Muscle layer of duodenum (tissue), 2 donors: ENCODE results near the gene XPNPEP2.

ENCODE experiments used
- H3K27ac ChIP-seq: one replicate; pipeline ENCODE4 v1.7.0; 2013; ENCODE audit warnings: mild to moderate bottlenecking, low read length
- H3K27me3 ChIP-seq: one replicate; pipeline ENCODE4 v1.7.0; 2013; ENCODE audit warnings: low read depth, mild to moderate bottlenecking, control low read depth, low read length
- H3K36me3 ChIP-seq, 2 donors: one replicate each; pipeline ENCODE4 v1.7.0; 2013; ENCODE audit warnings: low read length in 2 of 2, control low read depth in 1 of 2, mild to moderate bottlenecking in 1 of 2; ENCODE audit not compliant: insufficient read depth in 2 of 2, control insufficient read depth in 1 of 2
- H3K4me1 ChIP-seq, 2 donors: one replicate each; pipeline ENCODE4 v1.7.0; 2013; ENCODE audit warnings: low read length in 2 of 2, mild to moderate bottlenecking in 2 of 2, control low read depth in 1 of 2, moderate library complexity in 1 of 2; ENCODE audit not compliant: insufficient read depth in 2 of 2, control insufficient read depth in 1 of 2
- H3K4me3 ChIP-seq, 2 donors: one replicate each; pipeline ENCODE4 v1.7.0; 2013; ENCODE audit warnings: low read length in 2 of 2, low read depth in 1 of 2, mild to moderate bottlenecking in 1 of 2
- H3K9me3 ChIP-seq, 2 donors: one replicate each; pipeline ENCODE4 v1.7.0; 2013; ENCODE audit warnings: low read length in 2 of 2, control low read depth in 1 of 2, mild to moderate bottlenecking in 1 of 2; ENCODE audit not compliant: control insufficient read depth in 1 of 2
- donor health status: healthy.

The XPNPEP2 gene

DNA sequence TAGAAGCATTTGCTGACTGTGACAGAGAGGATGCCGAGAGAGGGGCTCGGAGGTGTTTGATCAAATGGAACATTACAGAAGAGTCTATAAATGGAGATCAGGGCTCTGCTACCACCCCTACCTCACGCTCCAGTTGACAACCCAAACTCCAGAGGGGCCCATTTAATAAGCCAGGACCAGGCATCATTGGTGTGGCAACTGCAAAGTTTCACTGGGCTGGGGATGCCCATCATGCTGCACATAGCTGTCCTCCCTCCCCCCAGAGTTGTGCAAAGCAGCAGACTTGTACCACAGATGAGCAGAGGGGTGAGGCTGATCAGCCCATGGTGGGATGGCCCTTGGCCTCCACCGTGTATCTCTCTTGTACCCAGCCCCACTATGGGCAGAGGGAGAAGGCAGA, 38.2 kb upstream of the XPNPEP2 start:
- Histone ChIP-seq H3K9me3 (no peaks in the 10 kb centered on the region), H3K27ac (no peak overlapping the region), H3K4me3 (no peak overlapping the region)

DNA sequence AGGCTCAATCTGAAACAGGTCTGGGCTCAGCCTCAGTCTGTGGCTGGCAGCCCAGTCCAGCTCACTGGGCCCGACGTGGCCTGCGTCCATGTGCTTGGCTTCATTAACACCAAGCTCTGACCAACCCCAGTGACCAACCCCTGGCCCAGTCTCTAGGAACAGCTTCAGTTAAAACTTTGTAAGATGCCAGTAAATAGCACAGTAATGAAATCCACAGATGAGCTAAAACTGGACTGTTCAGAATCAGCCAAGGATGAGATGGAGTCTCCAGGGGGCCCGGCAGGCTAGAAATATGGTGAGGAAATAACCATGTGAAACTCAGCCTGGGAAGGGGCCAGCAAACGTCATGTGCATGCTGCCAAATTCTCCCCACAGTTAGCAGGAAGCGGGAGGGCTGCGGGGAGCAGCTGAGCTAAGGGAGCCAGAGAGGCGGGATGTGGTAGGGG, 37.1 kb upstream of the XPNPEP2 start:
- no peaks in the 10 kb centered on the region for H3K9me3 ChIP-seq
- no peaks in the 10 kb centered on the region for H3K36me3 ChIP-seq
- H3K27ac ChIP-seq: no peak overlapping the region
- H3K4me3 ChIP-seq: no peak overlapping the region
- H3K4me1 ChIP-seq: no peaks in the 10 kb centered on the region
- H3K27me3 ChIP-seq: no peaks in the 10 kb centered on the region

More for the DNA sequence above, 38.2 kb upstream of the XPNPEP2 start:
- Histone ChIP-seq H3K4me1 (no peaks in the 10 kb centered on the region), H3K27me3 (no peaks in the 10 kb centered on the region), H3K36me3 (no peaks in the 10 kb centered on the region)

DNA sequence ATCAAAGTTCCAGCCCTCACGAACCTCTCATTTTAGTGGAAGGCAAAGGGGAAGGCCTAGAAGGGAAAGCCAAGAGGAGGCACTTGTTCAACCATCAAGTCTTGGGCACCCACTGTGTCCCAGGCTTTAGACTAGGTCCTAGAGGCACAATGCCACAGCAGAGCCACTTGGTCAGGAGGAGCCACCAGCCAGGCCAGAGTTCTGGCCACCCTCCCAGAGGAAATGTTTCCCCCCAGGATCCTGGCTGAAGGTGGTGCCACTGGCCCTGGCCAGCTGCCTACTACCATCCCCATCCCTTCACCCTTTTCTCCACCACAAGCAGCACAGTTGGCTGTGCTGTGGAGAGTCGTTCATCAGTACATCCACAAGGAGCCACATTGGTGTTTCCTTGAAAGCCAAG, 34.3 kb upstream of the XPNPEP2 start:
- Histone ChIP-seq H3K36me3 (no peaks in the 10 kb centered on the region), H3K27ac (no peak overlapping the region), H3K27me3 (no peaks in the 10 kb centered on the region), H3K4me1 (no peaks in the 10 kb centered on the region), H3K9me3 (no peaks in the 10 kb centered on the region), H3K4me3 (no peak overlapping the region)

DNA sequence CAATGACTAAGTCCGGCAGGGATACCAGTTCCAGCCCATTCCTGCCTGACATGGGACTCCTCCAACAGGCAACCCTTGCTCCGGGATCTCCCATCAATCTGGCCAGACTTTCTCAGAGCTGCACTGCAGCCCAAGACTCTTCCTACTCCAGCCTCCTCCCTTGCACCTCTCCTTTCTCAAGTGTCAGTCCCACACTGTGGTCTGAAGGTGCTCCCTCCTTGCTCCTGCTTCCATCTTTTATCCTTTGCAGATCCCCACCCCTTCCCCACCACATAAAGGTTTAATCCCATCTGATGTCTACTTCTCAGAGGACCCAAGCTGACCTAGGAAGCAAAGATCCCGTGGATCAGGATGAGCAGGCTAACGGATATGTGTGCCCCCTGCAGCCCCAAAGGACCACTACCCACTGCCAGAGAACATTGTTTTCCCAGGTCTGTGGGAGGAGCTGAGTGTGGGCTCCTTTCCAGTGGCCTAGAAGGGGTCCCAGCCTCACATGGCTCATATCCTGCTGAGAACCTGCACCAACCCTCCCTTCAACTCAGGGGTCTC, 33.3 kb upstream of the XPNPEP2 start:
- Histone ChIP-seq H3K4me1 (no peaks in the 10 kb centered on the region), H3K4me3 (no peak overlapping the region), H3K9me3 (no peaks in the 10 kb centered on the region), H3K27me3 (no peaks in the 10 kb centered on the region), H3K36me3 (no peaks in the 10 kb centered on the region), H3K27ac (no peak overlapping the region)

DNA sequence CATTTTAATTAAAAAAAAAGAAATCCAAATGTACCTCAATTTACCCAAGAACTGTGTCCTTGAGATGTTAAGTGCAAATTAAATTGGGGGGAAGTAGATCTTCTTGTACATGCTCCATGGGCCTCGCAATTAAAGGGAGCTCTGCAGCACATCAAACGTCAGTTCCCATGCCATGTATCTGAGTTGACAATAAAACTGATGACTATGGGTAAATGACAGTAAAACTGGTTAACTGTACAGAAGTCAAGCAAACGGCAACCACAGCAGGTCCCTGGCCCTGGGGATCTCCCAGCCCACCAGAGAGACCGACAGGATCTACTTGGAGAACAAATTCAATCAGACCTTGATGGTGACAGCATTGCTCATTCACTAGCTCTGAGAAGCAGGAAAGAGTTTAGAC, 32.8 kb upstream of the XPNPEP2 start:
- H3K4me1 ChIP-seq: no peaks in the 10 kb centered on the region

DNA sequence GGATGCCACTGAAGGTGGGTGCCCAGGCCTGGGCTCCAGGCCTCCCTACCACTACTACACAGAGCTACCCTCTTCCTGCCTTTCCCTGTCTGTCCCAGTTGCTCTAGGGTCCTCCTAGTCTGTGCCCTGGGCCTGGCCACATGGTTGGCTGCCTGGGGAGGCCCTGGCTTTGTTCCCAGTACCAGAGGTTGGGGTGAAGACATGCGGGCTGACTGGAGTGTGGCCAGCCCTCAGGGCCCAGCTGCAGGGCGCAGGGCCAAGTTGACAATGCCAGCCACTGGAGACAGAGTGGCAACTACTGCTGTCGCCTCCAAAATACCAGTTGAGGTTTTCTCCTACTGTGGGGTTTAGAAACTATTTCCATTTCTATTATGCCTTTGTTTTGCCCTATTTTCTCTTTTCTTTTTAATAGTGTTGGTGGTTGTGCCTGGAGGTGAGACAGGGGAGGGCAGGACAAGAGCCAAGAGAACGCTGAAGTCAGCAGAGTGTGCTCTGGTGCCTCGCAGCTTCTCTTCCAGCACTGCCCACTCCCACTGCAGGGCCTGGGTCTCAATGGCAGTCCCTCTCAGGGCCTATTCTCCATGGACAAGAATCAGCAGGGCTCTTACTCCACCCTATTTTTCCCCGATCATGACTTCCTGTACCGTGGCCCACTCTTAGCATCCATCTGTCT, 32.2 kb upstream of the XPNPEP2 start:
- no peaks in the 10 kb centered on the region for H3K9me3 ChIP-seq
- no peaks in the 10 kb centered on the region for H3K36me3 ChIP-seq
- no peaks in the 10 kb centered on the region for H3K27me3 ChIP-seq
- no peak overlapping the region for H3K27ac ChIP-seq
- H3K4me1 ChIP-seq: no peaks in the 10 kb centered on the region
- H3K4me3 ChIP-seq: no peak overlapping the region

More for the DNA sequence above, 32.8 kb upstream of the XPNPEP2 start:
- Histone ChIP-seq H3K9me3 (no peaks in the 10 kb centered on the region), H3K36me3 (no peaks in the 10 kb centered on the region), H3K27ac (no peak overlapping the region), H3K27me3 (no peaks in the 10 kb centered on the region), H3K4me3 (no peak overlapping the region)

DNA sequence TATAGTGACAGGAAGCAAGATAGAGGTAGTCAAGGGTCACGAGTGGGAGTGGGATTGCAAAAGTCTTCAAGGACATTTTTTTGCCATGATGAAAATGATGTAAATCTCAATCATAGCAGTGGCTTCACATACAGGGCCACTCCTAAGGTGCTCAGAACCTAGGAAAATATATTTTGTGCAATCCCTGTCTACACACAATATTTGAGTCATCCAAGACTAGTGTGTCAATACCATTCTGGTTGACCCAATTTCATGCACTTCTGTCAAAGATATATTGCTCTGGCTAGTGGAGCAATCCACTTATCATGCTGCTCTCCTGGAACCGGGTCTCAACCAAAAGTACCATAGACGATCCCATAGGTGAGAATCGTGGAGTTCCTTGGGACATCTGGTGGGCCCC, 24.2 kb upstream of the XPNPEP2 start:
- Histone ChIP-seq H3K27me3 (no peaks in the 10 kb centered on the region), H3K4me1 (no peaks in the 10 kb centered on the region), H3K4me3 (no peak overlapping the region), H3K9me3 (no peaks in the 10 kb centered on the region), H3K27ac (no peak overlapping the region), H3K36me3 (no peaks in the 10 kb centered on the region)

DNA sequence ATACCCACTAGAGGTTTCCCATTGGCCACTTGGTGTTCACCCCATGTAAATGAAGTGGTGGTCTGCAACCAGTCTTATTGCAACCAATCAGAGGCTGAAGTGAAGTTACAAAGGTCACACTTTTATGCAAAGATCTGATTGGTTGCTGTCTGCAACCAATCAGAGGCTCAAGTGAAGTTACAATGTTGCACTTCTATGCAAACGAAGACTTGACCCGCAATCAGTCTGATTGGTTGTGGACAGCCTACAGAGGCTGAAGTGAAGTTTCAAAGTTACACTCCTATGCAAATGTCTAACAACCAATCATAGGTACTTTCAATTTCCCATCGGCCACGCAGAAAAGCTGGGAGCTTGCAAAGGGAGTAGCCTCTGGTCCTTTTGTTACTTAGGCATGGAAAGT, 22.3 kb upstream of the XPNPEP2 start:
- Histone ChIP-seq H3K4me1 (no peaks in the 10 kb centered on the region), H3K4me3 (no peak overlapping the region), H3K27ac (no peak overlapping the region), H3K9me3 (no peaks in the 10 kb centered on the region), H3K27me3 (no peaks in the 10 kb centered on the region), H3K36me3 (no peaks in the 10 kb centered on the region)

DNA sequence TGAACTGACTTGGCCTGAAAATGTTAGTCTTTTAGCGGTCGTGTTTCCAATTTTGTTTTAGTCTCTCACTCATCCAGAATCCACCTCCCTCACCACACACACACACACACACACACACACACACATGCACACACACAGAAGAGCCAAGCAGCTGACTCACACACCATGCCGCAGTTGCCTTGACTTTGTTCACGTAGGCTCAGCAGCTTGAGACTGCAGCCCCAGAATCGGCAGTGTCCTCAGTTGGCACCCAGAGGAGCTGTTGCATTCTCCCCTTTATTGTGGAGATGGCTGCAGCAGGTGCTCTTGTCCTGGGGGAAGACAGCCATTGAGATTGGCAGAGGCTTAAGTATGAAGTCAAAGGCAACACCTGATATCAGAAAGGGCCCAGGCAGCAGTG, 20.9 kb upstream of the XPNPEP2 start:
- H3K27ac ChIP-seq: no peak overlapping the region
- H3K4me3 ChIP-seq: no peak overlapping the region
- no peaks in the 10 kb centered on the region for H3K4me1 ChIP-seq
- H3K9me3 ChIP-seq: no peaks in the 10 kb centered on the region
- no peaks in the 10 kb centered on the region for H3K27me3 ChIP-seq
- no peaks in the 10 kb centered on the region for H3K36me3 ChIP-seq

DNA sequence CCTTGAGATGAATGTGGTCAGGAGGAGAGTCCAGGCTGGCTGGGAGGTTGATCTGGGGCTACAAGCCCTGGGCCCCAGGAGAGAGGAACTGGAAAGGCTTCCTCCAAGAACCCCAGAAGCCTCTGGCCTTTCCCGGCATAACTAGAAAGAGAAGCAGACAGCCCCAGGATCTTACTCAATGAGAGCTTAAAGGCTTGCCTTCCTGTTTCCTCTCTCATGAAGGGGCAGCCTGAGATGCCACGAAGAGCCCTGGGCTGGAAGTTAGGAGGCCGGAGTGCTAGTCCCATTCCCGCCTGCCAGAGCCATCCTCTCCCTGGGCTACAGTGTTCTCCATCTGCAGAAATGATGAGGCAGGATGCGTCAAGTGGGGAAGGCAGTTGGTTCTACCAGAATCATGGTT, 20.1 kb upstream of the XPNPEP2 start:
- H3K27me3 ChIP-seq: no peaks in the 10 kb centered on the region
- H3K9me3 ChIP-seq: no peaks in the 10 kb centered on the region
- H3K4me3 ChIP-seq: no peak overlapping the region
- H3K27ac ChIP-seq: no peak overlapping the region
- no peaks in the 10 kb centered on the region for H3K4me1 ChIP-seq
- H3K36me3 ChIP-seq: no peaks in the 10 kb centered on the region

DNA sequence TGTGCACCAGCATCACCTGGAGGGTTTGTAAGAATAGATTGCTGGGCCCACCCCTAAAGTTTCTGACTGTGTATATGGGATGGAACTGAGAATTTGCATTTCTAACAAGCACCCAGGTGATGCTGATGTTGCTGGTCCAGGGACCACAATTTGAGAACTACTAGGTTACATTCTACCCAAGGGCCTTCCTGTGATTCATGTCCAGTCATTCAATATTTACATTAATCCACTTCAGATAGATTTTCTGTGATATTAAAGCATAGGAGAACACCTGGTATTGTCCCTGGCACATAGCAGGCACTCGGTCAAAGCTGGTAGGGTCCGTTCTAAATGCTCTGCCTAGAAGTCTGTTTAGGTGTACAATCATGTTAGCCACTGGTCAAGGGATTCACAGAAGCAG, 19.5 kb upstream of the XPNPEP2 start:
- no peak overlapping the region for H3K27ac ChIP-seq
- no peaks in the 10 kb centered on the region for H3K36me3 ChIP-seq
- H3K4me1 ChIP-seq: no peaks in the 10 kb centered on the region
- H3K4me3 ChIP-seq: no peak overlapping the region
- no peaks in the 10 kb centered on the region for H3K9me3 ChIP-seq
- H3K27me3 ChIP-seq: no peaks in the 10 kb centered on the region

DNA sequence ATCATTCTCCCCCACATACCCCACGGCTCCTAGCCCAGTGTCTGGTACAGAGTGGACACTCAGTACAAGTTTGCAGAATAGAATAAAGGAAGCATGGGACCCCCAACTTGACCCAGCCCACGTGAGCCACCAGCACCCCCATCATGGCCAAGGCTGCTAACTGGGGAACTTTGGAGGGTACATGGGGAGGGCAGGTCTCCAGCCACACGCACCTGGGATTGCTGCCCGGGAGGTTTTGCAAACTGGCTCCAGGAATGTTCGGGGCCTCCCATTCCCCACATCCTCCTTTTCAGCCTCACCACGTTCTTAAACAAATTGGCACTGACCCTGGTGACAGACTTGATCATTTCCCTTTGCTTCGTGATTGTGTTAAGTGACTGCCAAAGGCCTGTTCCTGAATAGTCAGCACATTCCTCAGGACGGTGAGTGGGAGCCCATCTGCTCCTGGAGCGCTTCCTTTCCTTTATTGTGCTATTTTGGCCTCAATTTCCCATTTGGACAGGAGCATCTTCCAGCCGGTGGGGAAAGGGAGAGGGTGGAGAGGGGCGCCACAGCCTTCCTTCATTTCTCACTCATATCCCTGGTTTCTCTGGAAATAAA, 18.7 kb upstream of the XPNPEP2 start:
- Histone ChIP-seq H3K36me3 (no peaks in the 10 kb centered on the region), H3K27ac (no peak overlapping the region), H3K4me1 (no peaks in the 10 kb centered on the region)

More for the DNA sequence above, 18.7 kb upstream of the XPNPEP2 start:
- Histone ChIP-seq H3K9me3 (no peaks in the 10 kb centered on the region), H3K4me3 (no peak overlapping the region), H3K27me3 (no peaks in the 10 kb centered on the region)
